Activated T-helper 2 cell treated with anti-CD3 and anti-CD28 coated beads, Interferon-gamma antibody, Interleukin-2, Interleukin-4, amounts not matched to agents 10 μg/mL and 5 μg/mL and 100 μg/mL, durations not matched to agents 14 hours and 24 hours and 36 hours (primary cell): ENCODE measurements around the gene PGRMC1. TPM values are rescaled to one million over a fixed set of nuclear protein-coding genes. Genes with fewer than 3 reads are reported as not detected.
"Not testable (repeated sequence)": the region's sequence is repeated elsewhere in the genome, so short reads cannot be mapped to it uniquely, and the experiment has no call there.

Experiments used
- DNase-seq: peaks from one replicate; pipeline ENCODE4 v3.0.0; 2021; ENCODE audit warnings: low spot score
- H3K27ac Mint-ChIP-seq: one replicate; pipeline ENCODE4 v1.8.0; 2021; ENCODE audit warnings: mixed read lengths
- H3K27me3 Mint-ChIP-seq: one replicate; pipeline ENCODE4 v1.8.0; 2021; ENCODE audit warnings: low read depth, mixed read lengths
- H3K36me3 Mint-ChIP-seq: one replicate; pipeline ENCODE4 v1.8.0; 2021; ENCODE audit warnings: low read depth, mixed read lengths
- H3K4me1 Mint-ChIP-seq: one replicate; pipeline ENCODE4 v1.8.0; 2021; ENCODE audit warnings: low read depth, mixed read lengths
- H3K4me3 Mint-ChIP-seq: one replicate; pipeline ENCODE4 v1.8.0; 2021; ENCODE audit warnings: low read depth, mild to moderate bottlenecking, moderate library complexity, mixed read lengths
- H3K9me3 Mint-ChIP-seq: one replicate; pipeline ENCODE4 v1.8.0; 2021; ENCODE audit warnings: mixed read lengths
- intact Hi-C: fragments of 100-400 bp; cut with micrococcal nuclease; formaldehyde crosslinking; loops from one replicate; pipeline ENCODE4 v1.15.1; 2023
- total RNA-seq: library from RNA; stranded (reverse); gene quantifications from 2 replicates; pipeline ENCODE4 v1.2.3, GENCODE V29; 2022

PGRMC1 gene
- total RNA-seq, 1 donor from 2014 or later, result 46.0 TPM

- H3K27me3 Mint-ChIP-seq, result peaks cover 12% of the 10 kb centered on the region
- H3K36me3 Mint-ChIP-seq, H3K4me1 Mint-ChIP-seq, DNase-seq, H3K27ac Mint-ChIP-seq, H3K9me3 Mint-ChIP-seq, H3K4me3 Mint-ChIP-seq, intact Hi-C loops: not testable (repeated sequence)
Observed at GRCh38 chrX:119210931-119211648, 25.0 kb upstream of the PGRMC1 start.

GRCh38 chrX:119211649-119212014, 24.5 kb upstream of the PGRMC1 start:
- intact Hi-C loops, result no loop called here
- no peak overlapping the region for H3K27ac Mint-ChIP-seq
- no peak for DNase-seq
- no peaks in the 10 kb centered on the region for H3K9me3 Mint-ChIP-seq
- H3K36me3 Mint-ChIP-seq, result no peaks in the 10 kb centered on the region
- H3K27me3 Mint-ChIP-seq, result peaks cover 12% of the 10 kb centered on the region
- no peak overlapping the region for H3K4me3 Mint-ChIP-seq
- no peaks in the 10 kb centered on the region for H3K4me1 Mint-ChIP-seq

- Mint-ChIP-seq H3K4me1 (no peaks in the 10 kb centered on the region), H3K36me3 (no peaks in the 10 kb centered on the region), H3K27me3 (peaks cover 21% of the 10 kb centered on the region), H3K9me3 (no peaks in the 10 kb centered on the region), H3K27ac (no peak overlapping the region), H3K4me3 (no peak overlapping the region)
- DNase-seq, result no peak
- intact Hi-C loops, result loop anchor here (5.0 kb wide), 1 partner anchor 101 kb away; no protein-coding TSS in a partner anchor
Observed at GRCh38 chrX:119218198-119218597, 17.9 kb upstream of the PGRMC1 start.

GRCh38 chrX:119222932-119223331, 13.2 kb upstream of the PGRMC1 start:
- no peaks in the 10 kb centered on the region for H3K36me3 Mint-ChIP-seq
- peaks cover 2% of the 10 kb centered on the region for H3K4me1 Mint-ChIP-seq

GRCh38 chrX:119223783-119224182, 12.3 kb upstream of the PGRMC1 start:
- H3K27ac Mint-ChIP-seq, result no peak overlapping the region

More at GRCh38 chrX:119222932-119223331, 13.2 kb upstream of the PGRMC1 start:
- Mint-ChIP-seq H3K4me3 (no peak overlapping the region), H3K27me3 (peaks cover 25% of the 10 kb centered on the region), H3K9me3 (no peaks in the 10 kb centered on the region), H3K27ac (no peak overlapping the region)
- DNase-seq, result no peak
- intact Hi-C loops, result no loop called here

GRCh38 chrX:119226446-119226845, 9.6 kb upstream of the PGRMC1 start:
- intact Hi-C loops, result no loop called here
- H3K4me3 Mint-ChIP-seq, result no peak overlapping the region
- H3K27ac Mint-ChIP-seq, result no peak overlapping the region
- peaks cover 7% of the 10 kb centered on the region for H3K4me1 Mint-ChIP-seq
- peaks cover 32% of the 10 kb centered on the region for H3K27me3 Mint-ChIP-seq
- no peak for DNase-seq
- no peaks in the 10 kb centered on the region for H3K9me3 Mint-ChIP-seq
- H3K36me3 Mint-ChIP-seq, result no peaks in the 10 kb centered on the region

More at GRCh38 chrX:119223783-119224182, 12.3 kb upstream of the PGRMC1 start:
- H3K36me3 Mint-ChIP-seq, result no peaks in the 10 kb centered on the region
- no peak overlapping the region for H3K4me3 Mint-ChIP-seq
- intact Hi-C loops, result no loop called here
- peaks cover 2% of the 10 kb centered on the region for H3K4me1 Mint-ChIP-seq
- no peak for DNase-seq
- H3K9me3 Mint-ChIP-seq, result no peaks in the 10 kb centered on the region
- peaks cover 26% of the 10 kb centered on the region for H3K27me3 Mint-ChIP-seq

GRCh38 chrX:119228512-119229252, 7.4 kb upstream of the PGRMC1 start:
- peaks cover 38% of the 10 kb centered on the region for H3K27me3 Mint-ChIP-seq
- no peaks in the 10 kb centered on the region for H3K36me3 Mint-ChIP-seq

GRCh38 chrX:119229253-119229615, 6.9 kb upstream of the PGRMC1 start:
- peaks cover 38% of the 10 kb centered on the region for H3K27me3 Mint-ChIP-seq
- intact Hi-C loops, result no loop called here

More at GRCh38 chrX:119228512-119229252, 7.4 kb upstream of the PGRMC1 start:
- H3K4me3 Mint-ChIP-seq, result no peak overlapping the region
- H3K27ac Mint-ChIP-seq, result no peak overlapping the region
- intact Hi-C loops, result no loop called here
- peaks cover 7% of the 10 kb centered on the region for H3K4me1 Mint-ChIP-seq
- DNase-seq, result no peak
- no peaks in the 10 kb centered on the region for H3K9me3 Mint-ChIP-seq

GRCh38 chrX:119230850-119231249, 5.2 kb upstream of the PGRMC1 start:
- no peak overlapping the region for H3K4me3 Mint-ChIP-seq
- H3K27me3 Mint-ChIP-seq, result peaks cover 46% of the 10 kb centered on the region
- intact Hi-C loops, result no loop called here
- no peaks in the 10 kb centered on the region for H3K9me3 Mint-ChIP-seq
- no peak overlapping the region for H3K27ac Mint-ChIP-seq
- no peaks in the 10 kb centered on the region for H3K36me3 Mint-ChIP-seq
- H3K4me1 Mint-ChIP-seq, result peaks cover 5% of the 10 kb centered on the region
- DNase-seq, result no peak

More at GRCh38 chrX:119229253-119229615, 6.9 kb upstream of the PGRMC1 start:
- H3K4me1 Mint-ChIP-seq, result peaks cover 5% of the 10 kb centered on the region
- no peak overlapping the region for H3K27ac Mint-ChIP-seq
- no peaks in the 10 kb centered on the region for H3K9me3 Mint-ChIP-seq
- no peak overlapping the region for H3K4me3 Mint-ChIP-seq
- DNase-seq, result no peak
- no peaks in the 10 kb centered on the region for H3K36me3 Mint-ChIP-seq

GRCh38 chrX:119231936-119232445, 4.1 kb upstream of the PGRMC1 start:
- H3K36me3 Mint-ChIP-seq, result no peaks in the 10 kb centered on the region
- H3K27me3 Mint-ChIP-seq, result peaks cover 44% of the 10 kb centered on the region
- no peaks in the 10 kb centered on the region for H3K9me3 Mint-ChIP-seq
- intact Hi-C loops, result no loop called here
- no peak overlapping the region for H3K27ac Mint-ChIP-seq
- no peak for DNase-seq
- peaks cover 5% of the 10 kb centered on the region for H3K4me1 Mint-ChIP-seq
- no peak overlapping the region for H3K4me3 Mint-ChIP-seq

GRCh38 chrX:119235051-119235511, 1.0 kb upstream of the PGRMC1 start:
- Mint-ChIP-seq H3K9me3 (no peaks in the 10 kb centered on the region), H3K4me1 (peaks cover 17% of the 10 kb centered on the region), H3K4me3 (peak overlapping the region; percentile 90), H3K27me3 (peaks cover 24% of the 10 kb centered on the region), H3K36me3 (peaks cover 13% of the 10 kb centered on the region), H3K27ac (no peak overlapping the region)
- DNase-seq, result no peak
- intact Hi-C loops, result loop anchor here (5.0 kb wide), 1 partner anchor 457 kb away; the partner anchor contains the start of gene SEPTIN6

GRCh38 chrX:119236623-119237561, 807 bp downstream of the PGRMC1 start:
- H3K4me1 Mint-ChIP-seq, result peaks cover 14% of the 10 kb centered on the region
- peaks cover 17% of the 10 kb centered on the region for H3K27me3 Mint-ChIP-seq
- peak overlapping the region; percentile 90 for H3K4me3 Mint-ChIP-seq
- H3K27ac Mint-ChIP-seq, result peak overlapping the region; percentile 77
- H3K9me3 Mint-ChIP-seq, result no peaks in the 10 kb centered on the region
- peak; percentile 8 for DNase-seq
- peaks cover 19% of the 10 kb centered on the region for H3K36me3 Mint-ChIP-seq
- intact Hi-C loops, result loop anchor here (5.0 kb wide), 1 partner anchor 455 kb away; the partner anchor contains the start of gene SEPTIN6
